Neural cell (in vitro differentiated cells): ENCODE results near the gene ACTN2. TPM values are rescaled to one million over a fixed set of nuclear protein-coding genes. Genes with fewer than 3 reads are reported as not detected.
A peak's percentile ranks its signal among the peaks of the same experiment; 100 is the strongest.

ENCODE experiments used
- H2AFZ ChIP-seq: fragments of 200-600, 300-800 bp; sonication (generic), shearing (Covaris generic); 2 replicates; pipeline ENCODE4 v1.6.0; 2014; ENCODE audit warnings: low read depth, mild to moderate bottlenecking, antibody characterized with exemption, low read length, moderate library complexity
- H3F3A ChIP-seq: fragments of 200-600 bp; shearing (Covaris generic); 2 replicates; pipeline ENCODE4 v1.6.1; 2016; ENCODE audit warnings: mild to moderate bottlenecking, moderate library complexity, mixed read lengths, antibody characterized with exemption, low read length; ENCODE audit not compliant: insufficient read depth, poor library complexity, severe bottlenecking
- H3K27ac ChIP-seq: fragments of 200-600, 300-800 bp; sonication (generic), shearing (Covaris generic); 2 replicates; pipeline ENCODE4 v1.5.1; 2014; ENCODE audit warnings: mild to moderate bottlenecking, low read length, moderate library complexity
- H3K27me3 ChIP-seq: fragments of 300-800, 200-600 bp; sonication (generic), shearing (Covaris generic); 2 replicates; pipeline ENCODE4 v1.6.0; 2014; ENCODE audit warnings: mild to moderate bottlenecking, low read depth, low read length, moderate library complexity; ENCODE audit not compliant: insufficient read depth
- H3K36me3 ChIP-seq: fragments of 300-800, 200-600 bp; sonication (generic), shearing (Covaris generic); 2 replicates; pipeline ENCODE4 v1.5.1; 2014; ENCODE audit warnings: mild to moderate bottlenecking, antibody characterized with exemption, low read length, moderate library complexity; ENCODE audit not compliant: insufficient read depth
- H3K4me2 ChIP-seq: fragments of 300-800, 200-600 bp; sonication (generic), shearing (Covaris generic); 2 replicates; pipeline ENCODE4 v1.6.0; 2014; ENCODE audit warnings: mild to moderate bottlenecking, low read length
- H3K4me3 ChIP-seq: fragments of 300-800, 200-600 bp; sonication (generic), shearing (Covaris generic); 2 replicates; pipeline ENCODE4 v1.5.1; 2014; ENCODE audit warnings: mild to moderate bottlenecking, low read length, moderate library complexity
- H3K79me2 ChIP-seq: fragments of 200-600 bp; shearing (Covaris generic); replicated peaks from 2 replicates; pipeline ENCODE4 v1.6.0; 2014; ENCODE audit warnings: mild to moderate bottlenecking, low read length, moderate library complexity; ENCODE audit not compliant: insufficient read depth
- H3K9ac ChIP-seq: fragments of 300-800, 200-600 bp; sonication (generic), shearing (Covaris generic); 2 replicates; pipeline ENCODE4 v1.6.1; 2016; ENCODE audit warnings: mild to moderate bottlenecking, low read length, mixed read lengths
- H3K9me2 ChIP-seq: fragments of 200-600 bp; shearing (Covaris generic); 2 replicates; pipeline ENCODE4 v1.6.1; 2016; ENCODE audit warnings: mild to moderate bottlenecking, low read length, mixed read lengths; ENCODE audit not compliant: insufficient read depth
- H3K9me3 ChIP-seq: fragments of 200-600, 300-800 bp; sonication (generic), shearing (Covaris generic); 2 replicates; pipeline ENCODE4 v1.6.1; 2016; ENCODE audit warnings: mild to moderate bottlenecking, mixed run types, low read length, moderate library complexity, mixed read lengths
- H4K20me1 ChIP-seq: fragments of 200-600 bp; shearing (Covaris generic); 2 replicates; pipeline ENCODE4 v1.6.1; 2016; ENCODE audit warnings: mild to moderate bottlenecking, mixed run types; ENCODE audit not compliant: insufficient read depth
- CTCF ChIP-seq: fragments of 450-650 bp; IDR thresholded peaks from 2 replicates; pipeline ENCODE4 v1.5.1; 2014; ENCODE audit warnings: antibody characterized with exemption, mild to moderate bottlenecking, moderate library complexity; ENCODE audit not compliant: poor library complexity, severe bottlenecking
- EP300 ChIP-seq: fragments of 450-650 bp; conservative IDR thresholded peaks from 2 replicates; pipeline ENCODE4 v1.6.1; 2014; ENCODE audit warnings: antibody characterized with exemption, mild to moderate bottlenecking, moderate library complexity; ENCODE audit not compliant: poor library complexity, severe bottlenecking
- EZH2 ChIP-seq: fragments of 200-600, 300-800 bp; shearing (Covaris generic), sonication (generic); IDR thresholded peaks from 2 replicates; pipeline ENCODE4 v1.6.1; 2014; ENCODE audit warnings: antibody characterized with exemption, low read length, borderline replicate concordance, mild to moderate bottlenecking; ENCODE audit not compliant: insufficient read depth, poor library complexity, severe bottlenecking
- MXI1 ChIP-seq: fragments of 450-650 bp; conservative IDR thresholded peaks from 2 replicates; pipeline ENCODE4 v1.6.1; 2014; ENCODE audit warnings: antibody characterized with exemption, mild to moderate bottlenecking; ENCODE audit not compliant: poor library complexity, severe bottlenecking
- POLR2AphosphoS5 ChIP-seq: IDR thresholded peaks from 2 replicates; pipeline ENCODE4 v1.6.1; 2012
- RAD21 ChIP-seq: fragments of 450-650 bp; conservative IDR thresholded peaks from 2 replicates; pipeline ENCODE4 v1.6.1; 2014; ENCODE audit warnings: antibody characterized with exemption, mild to moderate bottlenecking, moderate library complexity
- REST ChIP-seq: IDR thresholded peaks from 2 replicates; pipeline ENCODE4 v1.6.1; 2012; ENCODE audit warnings: borderline replicate concordance
- SMC3 ChIP-seq: fragments of 450-650 bp; conservative IDR thresholded peaks from 2 replicates; pipeline ENCODE4 v1.6.1; 2014; ENCODE audit warnings: antibody characterized with exemption, mild to moderate bottlenecking, moderate library complexity; ENCODE audit not compliant: poor library complexity
- polyA plus RNA-seq: library from polyadenylated mRNA; depleted of rRNA; stranded (reverse); fragments of >200 nt; gene quantifications from 2 replicates; pipeline ENCODE4 v1.2.3, GENCODE V29; 2014

The ACTN2 gene
- polyA plus RNA-seq, 1 donor from 2014 or later: 6.1 TPM

- Histone ChIP-seq H3K79me2 (no peaks in the 10 kb centered on the region), H3K4me2 (no peak overlapping the region), H3K9ac (no peak overlapping the region), H3K36me3 (no peaks in the 10 kb centered on the region), H3K27ac (no peak overlapping the region), H3K9me2 (no peaks in the 10 kb centered on the region), H3K9me3 (no peaks in the 10 kb centered on the region), H4K20me1 (no peaks in the 10 kb centered on the region), H3F3A (no peaks in the 10 kb centered on the region), H3K4me3 (no peak overlapping the region), H2AFZ (no peak overlapping the region), H3K27me3 (no peaks in the 10 kb centered on the region)
- TF ChIP-seq POLR2AphosphoS5 (no peak), RAD21 (no peak), SMC3 (no peak), EZH2 (no peak), MXI1 (no peak), EP300 (no peak), REST (no peak), CTCF (no peak)
Observed at GRCh38 chr1:236751935-236752334, 65.6 kb downstream of the ACTN2 start.

- no peak overlapping the region for H3K4me3 ChIP-seq
- peak; percentile 63 for TF ChIP-seq RAD21
- peak; percentile 56 for TF ChIP-seq CTCF
- TF ChIP-seq SMC3: peak; percentile 63
- TF ChIP-seq MXI1: no peak
- H2AFZ ChIP-seq: no peak overlapping the region
- no peaks in the 10 kb centered on the region for H3K9me2 ChIP-seq
- H3F3A ChIP-seq: no peaks in the 10 kb centered on the region
- no peaks in the 10 kb centered on the region for H4K20me1 ChIP-seq
- no peak overlapping the region for H3K9ac ChIP-seq
- H3K27me3 ChIP-seq: no peaks in the 10 kb centered on the region
- no peaks in the 10 kb centered on the region for H3K36me3 ChIP-seq
- H3K4me2 ChIP-seq: no peak overlapping the region
- H3K27ac ChIP-seq: no peak overlapping the region
- no peaks in the 10 kb centered on the region for H3K79me2 ChIP-seq
- H3K9me3 ChIP-seq: no peaks in the 10 kb centered on the region
Observed at GRCh38 chr1:236753516-236753915, 67.2 kb downstream of the ACTN2 start.
